Astrocyte of the spinal cord (primary cell): ENCODE data around the gene PSMD4.
A peak's percentile ranks its signal among the peaks of the same experiment; 100 is the strongest.

Experiments used
- DNase-seq: peaks from one replicate; pipeline ENCODE4 v3.0.0; 2011; ENCODE audit warnings: low read depth, low spot score
- H3K4me3 ChIP-seq: 2 replicates; pipeline ENCODE4 v1.5.1; 2011; ENCODE audit warnings: low read depth, mild to moderate bottlenecking, low read length, moderate library complexity
- CTCF ChIP-seq: IDR thresholded peaks from 2 replicates; pipeline ENCODE4 v1.5.1; 2012; ENCODE audit warnings: low read depth, mild to moderate bottlenecking, low read length, inconsistent platforms
- in situ Hi-C: cut with HindIII; loops from 2 replicates; pipeline ENCODE4 v1.10.0; 2017; ENCODE audit warnings: low sequenced_read_pairs

The PSMD4 gene

GRCh38 chr1:151289080-151289935, 34.8 kb downstream of the PSMD4 start:
- DNase-seq = no peak
- TF ChIP-seq CTCF = no peak
- no peak overlapping the region for H3K4me3 ChIP-seq
- in situ Hi-C loops = no loop called here

- in situ Hi-C loops = no loop called here
- no peak overlapping the region for H3K4me3 ChIP-seq
- no peak for TF ChIP-seq CTCF
- no peak for DNase-seq
Measured at GRCh38 chr1:151289991-151290708, 35.6 kb downstream of the PSMD4 start.

- no peak for TF ChIP-seq CTCF
- in situ Hi-C loops = no loop called here
- no peak for DNase-seq
- H3K4me3 ChIP-seq = no peak overlapping the region
Measured at GRCh38 chr1:151290709-151291303, 36.3 kb downstream of the PSMD4 start.

GRCh38 chr1:151292207-151293030, 37.9 kb downstream of the PSMD4 start:
- in situ Hi-C loops = no loop called here
- no peak overlapping the region for H3K4me3 ChIP-seq
- DNase-seq = no peak

GRCh38 chr1:151293093-151293492, 38.6 kb downstream of the PSMD4 start:
- no peak for TF ChIP-seq CTCF
- in situ Hi-C loops = no loop called here
- DNase-seq = no peak
- no peak overlapping the region for H3K4me3 ChIP-seq

More at GRCh38 chr1:151292207-151293030, 37.9 kb downstream of the PSMD4 start:
- peak; percentile 7 for TF ChIP-seq CTCF
